ENCODE measurements around the gene CRMP1. TPM values are rescaled to one million over a fixed set of nuclear protein-coding genes. Genes with fewer than 3 reads are reported as not detected.

CRMP1 gene
- total RNA-seq, 1 experiment from 2014 or later, result not detected

GRCh38 chr4:5892323-5893003 is 423 bp downstream of the CRMP1 start:
- intact Hi-C loops (cut with micrococcal nuclease; ENCODE audit: unreplicated experiment), result no loop called here
- no peaks in the 10 kb centered on the region for H3K36me3 ChIP-seq (ENCODE audit: low read depth)
- no peaks in the 10 kb centered on the region for H3K4me1 ChIP-seq (replicated peaks; ENCODE audit: insufficient read depth)
- BruUV-seq (replicated peaks), result no TSS peak
- H3K9me2 ChIP-seq (ENCODE audit: insufficient read depth), result no peaks in the 10 kb centered on the region
- TF ChIP-seq CTCF (conservative IDR thresholded peaks at IDR 0.05), result no peak
- TF ChIP-seq EZH2 (IDR thresholded peaks at IDR 0.05; ENCODE audit: low read depth), result no peak
- H3K27ac ChIP-seq, result no peak overlapping the region
- no peak overlapping the region for H2AFZ ChIP-seq
- no peaks in the 10 kb centered on the region for H3K9me3 ChIP-seq (ENCODE audit: insufficient read depth, low read depth)
- H3K4me2 ChIP-seq, result no peak overlapping the region
- no peaks in the 10 kb centered on the region for H4K20me1 ChIP-seq (ENCODE audit: insufficient read depth)
- H3F3A ChIP-seq (ENCODE audit: insufficient read depth, low read depth), result no peaks in the 10 kb centered on the region
- no peak overlapping the region for H3K4me3 ChIP-seq
- ChIA-PET CTCF (no interaction called here), POLR2A (ENCODE audit: unreplicated experiment) (no interaction called here)
- H3K27me3 ChIP-seq (ENCODE audit: insufficient read depth, low read depth), result peaks cover 21% of the 10 kb centered on the region
- no peak for DNase-seq
- H3K79me2 ChIP-seq (ENCODE audit: low read depth), result no peaks in the 10 kb centered on the region

GRCh38 chr4:5891563-5892322 is 1.1 kb downstream of the CRMP1 start:
- H3K9me3 ChIP-seq (ENCODE audit: insufficient read depth, low read depth), result no peaks in the 10 kb centered on the region
- POLR2A ChIA-PET (ENCODE audit: unreplicated experiment), result no interaction called here
- TF ChIP-seq EZH2 (IDR thresholded peaks at IDR 0.05; ENCODE audit: low read depth), result no peak
- H3K27ac ChIP-seq, result no peak overlapping the region
- H3K9me2 ChIP-seq (ENCODE audit: insufficient read depth), result no peaks in the 10 kb centered on the region
- H3K36me3 ChIP-seq (ENCODE audit: low read depth), result no peaks in the 10 kb centered on the region
- H3K79me2 ChIP-seq (ENCODE audit: low read depth), result no peaks in the 10 kb centered on the region
- BruUV-seq (replicated peaks), result no TSS peak
- no peak overlapping the region for H3K4me2 ChIP-seq
- intact Hi-C loops (cut with micrococcal nuclease; ENCODE audit: unreplicated experiment), result no loop called here
- no peaks in the 10 kb centered on the region for H3K4me1 ChIP-seq (replicated peaks; ENCODE audit: insufficient read depth)
- CTCF ChIA-PET, result no interaction called here
- H3F3A ChIP-seq (ENCODE audit: insufficient read depth, low read depth), result no peaks in the 10 kb centered on the region
- H3K4me3 ChIP-seq, result no peak overlapping the region
- peaks cover 14% of the 10 kb centered on the region for H3K27me3 ChIP-seq (ENCODE audit: insufficient read depth, low read depth)
- DNase-seq, result no peak
- no peaks in the 10 kb centered on the region for H4K20me1 ChIP-seq (ENCODE audit: insufficient read depth)
- H2AFZ ChIP-seq, result no peak overlapping the region

- Histone ChIP-seq H3K27me3 (ENCODE audit: insufficient read depth, low read depth) (peaks cover 3% of the 10 kb centered on the region; the same call in 1 of the 2 replicates), H3K27ac (no peak overlapping the region), H4K20me1 (ENCODE audit: insufficient read depth) (no peaks in the 10 kb centered on the region), H3K36me3 (ENCODE audit: low read depth) (no peaks in the 10 kb centered on the region), H3K4me2 (no peak overlapping the region), H3K79me2 (ENCODE audit: low read depth) (no peaks in the 10 kb centered on the region), H2AFZ (no peak overlapping the region), H3K4me3 (no peak overlapping the region), H3K9me2 (ENCODE audit: insufficient read depth) (no peaks in the 10 kb centered on the region), H3K4me1 (replicated peaks; ENCODE audit: insufficient read depth) (no peaks in the 10 kb centered on the region), H3K9me3 (ENCODE audit: insufficient read depth, low read depth) (no peaks in the 10 kb centered on the region), H3F3A (ENCODE audit: insufficient read depth, low read depth) (no peaks in the 10 kb centered on the region)
- CTCF ChIA-PET, result no interaction called here
- BruUV-seq (replicated peaks), result no TSS peak
- no peak for DNase-seq
- POLR2A ChIA-PET (ENCODE audit: unreplicated experiment), result no interaction called here
- no peak for TF ChIP-seq EZH2 (IDR thresholded peaks at IDR 0.05; ENCODE audit: low read depth)
- no peak for TF ChIP-seq CTCF (conservative IDR thresholded peaks at IDR 0.05)
- intact Hi-C loops (cut with micrococcal nuclease; ENCODE audit: unreplicated experiment), result no loop called here
Measured at GRCh38 chr4:5890063-5890727, 2.7 kb downstream of the CRMP1 start.

Data from PC-9 (cell line).